NB4 (cell line): Measurements from ENCODE around the gene CFAP251.

Experiments
- DNase-seq: peaks from one replicate; pipeline ENCODE4 v3.0.0; 2010; ENCODE audit warnings: low read depth
- H3K4me3 ChIP-seq: one replicate; pipeline ENCODE4 v1.5.1; 2011; ENCODE audit warnings: mild to moderate bottlenecking, low read depth, low read length, moderate library complexity
- CTCF ChIP-seq: IDR thresholded peaks from one replicate; pipeline ENCODE4 v1.5.1; 2012; ENCODE audit warnings: low read depth, low read length
- MAX ChIP-seq: IDR thresholded peaks from 2 replicates; pipeline ENCODE4 v1.6.1; 2011; ENCODE audit warnings: low read depth, low read length
- MYC ChIP-seq: IDR thresholded peaks from 2 replicates; pipeline ENCODE4 v1.6.1; 2011; ENCODE audit warnings: low read depth, low read length
- POLR2A ChIP-seq: IDR thresholded peaks from 2 replicates; pipeline ENCODE4 v1.6.1; 2011; ENCODE audit warnings: mild to moderate bottlenecking; ENCODE audit not compliant: insufficient read length; ENCODE audit errors: extremely low read depth

The CFAP251 gene

DNA sequence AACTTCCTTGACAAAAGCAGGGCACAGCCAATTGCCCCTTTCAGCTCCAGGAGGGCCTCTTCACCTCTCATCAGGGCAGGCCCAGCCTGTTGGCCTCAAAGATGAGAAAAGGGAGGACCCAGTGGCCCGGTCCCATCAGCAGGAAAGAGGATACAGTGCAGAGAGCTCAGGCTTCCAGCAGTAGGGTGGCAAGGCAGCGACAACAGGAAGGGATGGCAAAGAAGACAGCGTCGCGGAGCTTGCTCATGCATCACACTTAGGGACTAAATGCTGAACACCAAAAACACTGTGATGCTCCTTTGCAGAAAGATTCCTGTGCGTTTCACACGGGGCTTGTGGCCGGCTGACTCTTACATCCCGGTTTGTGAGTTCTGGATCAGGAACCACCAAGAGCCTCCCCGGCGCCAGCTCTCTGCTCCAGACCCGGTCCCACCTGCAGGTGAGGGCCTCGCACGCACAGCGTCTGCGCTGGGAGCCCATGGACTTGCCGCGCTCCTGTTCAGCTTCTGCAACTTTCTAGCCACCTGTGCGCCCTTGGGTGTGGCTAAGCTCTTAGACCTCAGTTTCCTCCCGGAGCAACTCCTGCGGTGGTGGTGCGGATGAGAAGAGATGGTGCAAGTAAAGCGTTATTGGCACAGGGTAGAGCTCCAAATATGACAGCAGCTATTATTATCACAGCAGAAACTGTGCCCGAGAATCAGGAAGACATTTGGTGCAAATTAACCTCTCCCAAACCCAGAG, 88.0 kb downstream of the CFAP251 start:
- TF ChIP-seq POLR2A, result no peak
- no peak for TF ChIP-seq MAX
- TF ChIP-seq CTCF, result no peak
- no peak for TF ChIP-seq MYC
- no peak overlapping the region for H3K4me3 ChIP-seq
- no peak for DNase-seq

DNA sequence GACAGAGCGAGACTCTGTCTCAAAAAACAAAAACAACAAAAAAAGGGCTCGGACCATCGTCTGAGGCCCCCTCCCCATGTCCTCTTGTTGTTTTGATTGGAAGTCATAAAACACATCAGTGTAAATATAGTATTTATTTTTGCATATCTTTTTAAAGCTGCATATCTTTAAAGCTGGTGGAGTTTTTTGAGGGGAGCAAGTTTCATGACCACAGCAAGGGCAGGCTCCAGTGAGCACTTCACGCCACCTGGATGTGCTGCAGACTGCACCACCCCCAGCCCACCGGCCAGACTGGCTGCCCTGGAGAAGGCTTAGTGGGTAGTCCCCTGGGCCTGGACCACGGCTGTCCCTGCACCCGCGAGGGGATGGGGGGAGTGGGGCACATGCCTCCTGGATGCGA, 91.3 kb downstream of the CFAP251 start:
- H3K4me3 ChIP-seq, result no peak overlapping the region
- no peak for TF ChIP-seq POLR2A
- TF ChIP-seq MAX, result no peak
- TF ChIP-seq CTCF, result no peak
- TF ChIP-seq MYC, result no peak
- DNase-seq, result no peak

GRCh38 chr12:122012184-122012583, 93.8 kb downstream of the CFAP251 start:
- no peak for DNase-seq
- TF ChIP-seq MYC, result no peak
- no peak for TF ChIP-seq CTCF
- TF ChIP-seq POLR2A, result no peak
- no peak for TF ChIP-seq MAX
- no peak overlapping the region for H3K4me3 ChIP-seq

- peak; percentile 94 for DNase-seq
- no peak overlapping the region for H3K4me3 ChIP-seq
- TF ChIP-seq MYC (no peak; the same call in 1 of the 2 replicates), MAX (peak; percentile 30; the same call in 1 of the 2 replicates)
These were observed 94.7 kb downstream of the CFAP251 start for GRCh38 chr12:122013136-122013535.

DNA sequence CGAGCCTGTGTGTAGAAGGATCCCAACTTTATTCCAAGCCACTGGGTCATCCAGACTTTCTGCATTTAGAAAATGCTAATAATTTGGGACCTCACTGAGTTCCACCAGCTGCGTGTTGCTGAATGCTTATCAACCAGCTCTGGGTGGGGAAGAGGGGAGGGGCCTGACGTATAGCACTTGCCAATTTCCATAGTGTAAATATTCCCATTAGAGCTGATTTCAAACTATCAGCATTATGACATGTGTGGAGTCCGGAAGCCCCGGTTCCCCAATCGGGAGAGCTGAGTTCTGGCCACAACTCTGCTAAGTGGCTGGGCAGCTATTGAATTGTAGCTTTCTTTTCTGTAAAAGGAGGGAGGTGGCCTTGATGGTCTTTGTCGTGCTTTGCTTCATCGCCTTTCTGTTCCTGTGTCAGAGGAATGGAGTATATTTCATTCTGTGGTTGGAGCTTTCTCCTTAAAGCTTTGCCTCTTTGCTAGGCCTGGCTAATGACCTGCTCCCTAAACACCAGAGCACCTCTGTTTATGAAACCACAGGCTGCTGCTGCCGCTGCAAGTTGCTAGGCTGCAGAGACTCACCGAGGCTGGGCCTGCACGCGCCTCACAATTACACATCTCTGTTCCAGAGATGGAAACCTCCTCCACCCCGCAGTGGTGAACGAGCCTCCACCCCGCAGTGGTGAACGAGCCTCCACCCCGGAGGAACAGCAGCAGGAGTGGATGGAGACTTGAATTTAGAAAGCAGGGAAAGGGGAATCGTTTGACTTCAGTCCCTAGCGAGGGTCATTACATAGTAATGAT, 95.6 kb downstream of the CFAP251 start:
- TF ChIP-seq POLR2A (no peak), CTCF (no peak), MYC (no peak), MAX (no peak)

DNA sequence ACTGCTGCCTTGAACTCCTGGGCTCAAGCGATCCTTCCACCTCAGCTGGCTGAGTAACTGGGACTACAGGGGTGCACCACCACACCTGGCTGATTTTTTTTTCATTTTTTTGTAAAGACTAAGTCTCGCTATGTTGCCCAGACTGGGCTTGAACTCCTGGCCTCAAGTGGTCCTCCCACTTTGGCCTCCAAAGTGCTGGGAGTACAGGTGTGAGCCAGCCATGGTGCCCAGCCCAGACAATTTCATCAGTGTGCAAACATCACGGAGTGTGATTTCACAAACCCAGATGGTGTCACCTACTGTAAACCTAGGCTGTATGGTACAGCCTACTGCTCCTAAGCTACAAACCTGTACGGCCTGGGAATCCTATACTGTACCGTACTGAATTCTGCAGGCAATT, 96.4 kb downstream of the CFAP251 start:
- no peak for TF ChIP-seq POLR2A
- no peak for DNase-seq
- H3K4me3 ChIP-seq, result no peak overlapping the region

More for the DNA sequence above, 95.6 kb downstream of the CFAP251 start:
- DNase-seq, result peak; percentile 75
- no peak overlapping the region for H3K4me3 ChIP-seq
